Esophagus squamous epithelium (tissue), 5 donors: ENCODE data around the gene MYO3B. TPM values are rescaled to one million over a fixed set of nuclear protein-coding genes. Genes with fewer than 3 reads are reported as not detected.

Experiments
- DNase-seq: peaks from one replicate; lab custom pipeline; 2025; lab: John Stamatoyannopoulos, UW
- H3K27ac ChIP-seq, 4 donors: fragments of 200-600 bp; sonication (generic); one replicate each; pipeline ENCODE4 v1.5.1; 2016 to 2019; ENCODE audit warnings: mild to moderate bottlenecking in 1 of 4
- H3K27me3 ChIP-seq, 4 donors: fragments of 200-600 bp; sonication (generic); 1 replicate in 3 of 4; 2 replicates in 1 of 4; pipeline versions ENCODE4 v1.5.1 to v1.6.0; 2017 to 2021; ENCODE audit warnings: antibody characterized with exemption in 1 of 4
- H3K36me3 ChIP-seq, 3 donors: fragments of 200-600 bp; sonication (generic); one replicate each; pipeline ENCODE4 v1.5.1; 2016 to 2019
- H3K4me1 ChIP-seq, 3 donors: fragments of 200-600 bp; sonication (generic); one replicate each; pipeline ENCODE4 v1.5.1; 2017 to 2019
- H3K4me3 ChIP-seq, 4 donors: fragments of 200-600 bp; sonication (generic); 1 replicate in 3 of 4; 2 replicates in 1 of 4; pipeline ENCODE4 v1.5.1; 2016 to 2019; ENCODE audit warnings: mild to moderate bottlenecking in 2 of 4, moderate library complexity in 1 of 4
- H3K9me3 ChIP-seq, 3 donors: fragments of 200-600 bp; sonication (generic); one replicate each; pipeline ENCODE4 v1.5.1; 2016 to 2019
- CTCF ChIP-seq, 6 experiments: fragments of 450-650 bp in 4 of 6; fragments of 200-600 bp in 2 of 6; sonication (generic) in 2 of 6; IDR thresholded peaks; one replicate each; pipeline ENCODE4 v1.5.1; 2016 to 2019; ENCODE audit warnings: antibody characterized with exemption in 6 of 6, mild to moderate bottlenecking in 4 of 6, moderate library complexity in 4 of 6
- POLR2A ChIP-seq, 4 donors: fragments of 450-650 bp; IDR thresholded peaks; one replicate each; pipeline ENCODE4 v1.6.1; 2017; ENCODE audit warnings: antibody characterized with exemption in 4 of 4, mild to moderate bottlenecking in 4 of 4, moderate library complexity in 3 of 4
- WGBS, 2 donors: methylation state at CpG; one replicate each; pipeline ENCODE4 v1.1.5; 2018; 5-methylcytosine and 5-hydroxymethylcytosine counted together
- intact Hi-C: fragments of 100-400 bp; cut with DNase I; formaldehyde crosslinking; loops from one replicate; pipeline ENCODE4 v1.15.0; 2022
- total RNA-seq, 4 donors: library from RNA; depleted of rRNA; stranded (reverse); fragments of >200 nt; gene quantifications; one replicate each; pipeline ENCODE4 v1.1.0, GENCODE V29; 2016
- donor health status: DM: yes; HTN: yes; CAD: no.

The MYO3B gene
- total RNA-seq, 4 donors from 2014 or later, result 0.15 to 0.38 (median 0.18) TPM

GRCh38 chr2:170142502-170142901 lies 35.4 kb upstream of the MYO3B start:
- 54 to 88% methylated on average over 4 to 6 of the region's 7 CpGs for WGBS, 2 donors
- no peaks in the 10 kb centered on the region for H3K4me1 ChIP-seq
- H3K4me3 ChIP-seq, result no peak overlapping the region
- TF ChIP-seq POLR2A (IDR thresholded peaks at IDR 0.05), result no peak
- TF ChIP-seq CTCF (IDR thresholded peaks at IDR 0.05), result no peak
- intact Hi-C loops, result no loop called here
- no peak for DNase-seq
- H3K36me3 ChIP-seq, result no peaks in the 10 kb centered on the region
- H3K9me3 ChIP-seq, result no peaks in the 10 kb centered on the region
- no peak overlapping the region for H3K27ac ChIP-seq
- no peaks in the 10 kb centered on the region for H3K27me3 ChIP-seq

GRCh38 chr2:170143045-170143717 lies 34.8 kb upstream of the MYO3B start:
- no peak for DNase-seq
- Histone ChIP-seq H3K27me3 (no peaks in the 10 kb centered on the region), H3K9me3 (no peaks in the 10 kb centered on the region), H3K27ac (no peak overlapping the region), H3K4me1 (peaks cover 0 to 4% (median 4%) of the 10 kb centered on the region in 3 donors), H3K36me3 (no peaks in the 10 kb centered on the region), H3K4me3 (no peak overlapping the region)
- intact Hi-C loops, result no loop called here
- TF ChIP-seq CTCF (IDR thresholded peaks at IDR 0.05) (no peak), POLR2A (IDR thresholded peaks at IDR 0.05) (no peak)
- WGBS, 2 donors, result 82 to 96% methylated on average over 3 to 4 of the region's 4 CpGs

GRCh38 chr2:170144761-170145160 lies 33.2 kb upstream of the MYO3B start:
- WGBS, 2 donors, result 59 to 80% methylated on average over 4 of the region's 4 CpGs

DNA sequence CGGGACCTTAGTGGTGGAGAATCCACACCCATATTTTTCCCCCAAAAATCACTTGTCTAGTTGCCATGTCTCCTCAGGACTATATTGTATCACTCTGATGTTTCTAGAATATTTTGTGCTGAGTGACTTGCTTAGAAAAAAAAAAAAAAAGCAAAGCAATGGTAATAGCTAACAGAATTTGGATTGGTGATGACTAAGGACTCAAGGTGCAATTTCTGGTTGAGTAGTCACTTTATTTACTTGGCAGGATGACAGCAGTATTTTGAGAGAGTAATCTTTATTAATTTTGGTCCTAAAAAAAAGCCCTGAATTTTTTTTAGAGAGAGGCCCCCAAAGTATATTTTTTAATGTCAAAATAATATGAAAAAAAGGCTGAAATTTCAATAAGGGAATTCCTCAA lies 32.8 kb upstream of the MYO3B start:
- WGBS, 2 donors, result 73 to 82% methylated on average over 1 of the region's 1 CpG
- H3K4me1 ChIP-seq, result peaks cover 0 to 4% (median 4%) of the 10 kb centered on the region in 3 donors
- TF ChIP-seq CTCF (IDR thresholded peaks at IDR 0.05) (no peak), POLR2A (IDR thresholded peaks at IDR 0.05) (no peak)
- DNase-seq, result no peak
- H3K27ac ChIP-seq, result no peak overlapping the region
- no peak overlapping the region for H3K4me3 ChIP-seq
- H3K36me3 ChIP-seq, result no peaks in the 10 kb centered on the region
- H3K9me3 ChIP-seq, result no peaks in the 10 kb centered on the region
- intact Hi-C loops, result no loop called here
- H3K27me3 ChIP-seq, result no peaks in the 10 kb centered on the region

More at GRCh38 chr2:170144761-170145160, 33.2 kb upstream of the MYO3B start:
- H3K27ac ChIP-seq, result no peak overlapping the region
- no peaks in the 10 kb centered on the region for H3K27me3 ChIP-seq
- no peak for TF ChIP-seq POLR2A (IDR thresholded peaks at IDR 0.05)
- no peak for TF ChIP-seq CTCF (IDR thresholded peaks at IDR 0.05)
- H3K4me3 ChIP-seq, result no peak overlapping the region
- H3K36me3 ChIP-seq, result no peaks in the 10 kb centered on the region
- no peaks in the 10 kb centered on the region for H3K9me3 ChIP-seq
- DNase-seq, result no peak
- H3K4me1 ChIP-seq, result peaks cover 0 to 4% (median 4%) of the 10 kb centered on the region in 3 donors
- intact Hi-C loops, result no loop called here

DNA sequence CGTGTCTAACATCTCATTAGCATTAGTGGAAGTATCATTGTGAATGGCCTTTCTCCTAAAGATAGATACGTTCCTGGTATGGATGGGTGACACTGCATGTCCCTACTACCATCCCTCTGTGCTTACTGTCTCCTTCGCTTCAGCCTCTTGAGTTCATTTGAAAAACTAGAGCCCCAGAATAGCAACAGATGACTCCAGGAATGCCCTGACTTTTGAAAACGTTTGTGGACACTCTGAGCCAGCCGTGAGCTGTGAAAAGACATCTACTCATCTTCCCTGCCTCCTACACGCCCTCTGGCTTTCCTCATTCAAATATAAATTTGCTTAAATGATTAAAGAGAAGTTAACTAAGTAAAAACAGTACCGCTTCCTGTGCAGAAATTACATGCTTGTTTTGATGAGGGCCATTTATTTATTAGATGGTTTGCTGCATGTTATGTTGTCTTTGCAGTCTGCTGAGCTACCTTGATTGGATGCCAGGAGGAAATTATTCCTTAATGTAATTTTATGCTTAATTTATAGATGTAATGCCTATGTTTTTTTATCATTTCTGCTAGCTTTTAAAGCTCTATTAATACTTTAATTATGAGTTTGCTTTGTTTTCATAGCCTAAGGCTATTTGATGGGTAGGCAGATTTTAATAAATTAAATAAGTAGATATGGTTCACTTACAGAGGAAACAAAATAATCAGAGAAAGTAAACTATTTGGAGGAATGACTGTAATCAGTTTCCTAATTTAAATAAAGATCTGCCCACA lies 32.1 kb upstream of the MYO3B start:
- TF ChIP-seq CTCF (IDR thresholded peaks at IDR 0.05), result no peak
- TF ChIP-seq POLR2A (IDR thresholded peaks at IDR 0.05), result no peak
- 65% methylated on average over 7 of the region's 7 CpGs for WGBS, 2 donors

More for the DNA sequence above, 32.1 kb upstream of the MYO3B start:
- no peak for DNase-seq
- H3K36me3 ChIP-seq, result no peaks in the 10 kb centered on the region
- intact Hi-C loops, result no loop called here
- H3K4me3 ChIP-seq, result no peak overlapping the region
- no peaks in the 10 kb centered on the region for H3K9me3 ChIP-seq
- H3K27ac ChIP-seq, result no peak overlapping the region
- H3K27me3 ChIP-seq, result no peaks in the 10 kb centered on the region
- H3K4me1 ChIP-seq, result peaks cover 0 to 4% (median 4%) of the 10 kb centered on the region in 3 donors
